GM21529 (cell line): ENCODE results near the gene CPNE2.
A peak's percentile ranks its signal among the peaks of the same experiment; 100 is the strongest.
"Not testable (repeated sequence)": the region's sequence is repeated elsewhere in the genome, so short reads cannot be mapped to it uniquely, and the experiment has no call there.

Experiments used
- ATAC-seq: cut with Tn5 transposase; IDR thresholded peaks from one replicate; pipeline ENCODE4 v1.9.1; 2021; ENCODE audit not compliant: unreplicated experiment

CPNE2 gene

DNA sequence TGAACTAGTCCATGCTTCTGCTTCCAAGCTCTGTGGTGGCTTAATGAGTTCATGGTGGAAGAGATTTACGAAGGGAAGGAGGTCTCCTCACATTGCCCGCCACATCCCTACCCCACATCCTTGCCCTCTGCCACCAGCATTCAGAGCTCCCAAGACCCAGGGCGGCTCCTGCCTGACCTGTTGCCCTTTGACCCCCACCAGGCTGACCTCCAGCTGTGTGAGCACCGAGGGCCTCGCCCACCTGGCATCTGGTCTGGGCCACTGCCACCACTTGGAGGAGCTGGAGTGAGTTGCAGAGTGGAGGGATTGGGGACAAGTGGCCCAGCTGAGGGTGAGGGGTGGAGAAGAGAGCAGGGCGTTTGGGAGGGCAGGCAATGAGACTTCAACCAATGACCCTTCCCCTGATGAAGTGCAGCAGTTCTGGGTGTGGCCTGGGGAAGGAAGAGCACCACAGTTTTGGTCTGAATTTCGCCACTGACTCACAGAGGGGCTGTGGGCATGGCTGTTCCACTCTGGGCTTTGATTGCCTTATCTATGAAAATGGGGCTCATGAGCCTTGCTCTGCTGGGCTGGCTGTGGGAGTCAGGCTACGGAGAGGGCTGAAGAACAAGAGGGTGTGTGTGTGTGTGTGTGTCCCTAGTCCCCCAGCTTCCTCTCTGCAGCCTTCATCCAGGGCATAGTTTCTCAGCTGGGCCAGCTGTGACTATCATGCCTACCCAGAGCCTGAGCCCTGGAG is 22.6 kb upstream of the CPNE2 start:
- no peak for ATAC-seq

- no peak for ATAC-seq
Observed at GRCh38 chr16:57070424-57070823, 22.0 kb upstream of the CPNE2 start.

- ATAC-seq = not testable (repeated sequence)
Observed at GRCh38 chr16:57071081-57071732, 21.2 kb upstream of the CPNE2 start.

GRCh38 chr16:57071831-57072582 is 20.4 kb upstream of the CPNE2 start:
- no peak for ATAC-seq

- ATAC-seq = no peak
Observed at GRCh38 chr16:57072616-57073275, 19.6 kb upstream of the CPNE2 start.

DNA sequence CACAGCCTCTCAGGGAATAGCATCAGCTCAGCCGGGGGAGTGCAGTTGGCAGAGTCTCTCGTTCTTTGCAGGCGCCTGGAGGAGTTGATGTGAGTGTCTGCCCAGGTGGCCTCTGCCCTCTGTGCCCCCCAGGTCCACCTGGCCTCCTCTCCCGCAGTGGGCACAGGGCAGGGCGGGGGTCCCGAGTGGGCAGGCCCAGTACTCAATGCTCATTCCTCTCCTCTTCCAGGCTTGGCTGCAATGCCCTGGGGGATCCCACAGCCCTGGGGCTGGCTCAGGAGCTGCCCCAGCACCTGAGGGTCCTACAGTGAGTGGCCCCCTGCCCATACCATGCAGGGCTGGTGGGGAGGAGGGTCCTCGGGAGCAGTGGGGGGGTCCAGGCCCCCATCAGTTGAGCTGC is 14.7 kb upstream of the CPNE2 start:
- no peak for ATAC-seq

GRCh38 chr16:57081744-57082143 is 10.6 kb upstream of the CPNE2 start:
- no peak for ATAC-seq

- ATAC-seq = no peak
Observed at GRCh38 chr16:57082664-57083063, 9.7 kb upstream of the CPNE2 start.

GRCh38 chr16:57083485-57084126 is 8.8 kb upstream of the CPNE2 start:
- ATAC-seq = no peak

DNA sequence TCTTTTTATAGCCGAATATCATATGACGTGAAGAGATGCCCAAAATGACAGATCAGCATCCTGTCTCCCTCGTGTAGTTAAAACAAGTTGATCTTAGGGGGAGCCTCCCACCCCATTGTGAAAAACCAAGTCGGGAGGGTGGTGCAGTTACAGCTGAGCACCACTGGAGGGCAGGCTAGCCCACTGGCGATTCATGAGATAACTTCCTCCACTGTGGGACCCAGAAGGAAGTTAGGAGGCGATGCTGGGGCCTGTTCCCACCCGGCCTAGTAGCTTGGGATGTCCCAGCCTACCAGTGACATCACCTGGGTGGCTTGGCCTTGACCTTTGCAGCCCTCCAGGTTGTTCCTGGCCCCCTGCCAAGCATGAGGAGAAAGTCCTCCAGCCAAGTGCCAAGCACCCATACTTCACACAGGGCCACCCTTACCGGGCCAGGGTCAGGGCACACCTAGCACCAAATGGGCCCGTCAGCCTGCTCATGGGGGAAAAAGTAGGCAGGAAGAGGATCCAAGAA is 8.1 kb upstream of the CPNE2 start:
- peak; percentile 69 for ATAC-seq

DNA sequence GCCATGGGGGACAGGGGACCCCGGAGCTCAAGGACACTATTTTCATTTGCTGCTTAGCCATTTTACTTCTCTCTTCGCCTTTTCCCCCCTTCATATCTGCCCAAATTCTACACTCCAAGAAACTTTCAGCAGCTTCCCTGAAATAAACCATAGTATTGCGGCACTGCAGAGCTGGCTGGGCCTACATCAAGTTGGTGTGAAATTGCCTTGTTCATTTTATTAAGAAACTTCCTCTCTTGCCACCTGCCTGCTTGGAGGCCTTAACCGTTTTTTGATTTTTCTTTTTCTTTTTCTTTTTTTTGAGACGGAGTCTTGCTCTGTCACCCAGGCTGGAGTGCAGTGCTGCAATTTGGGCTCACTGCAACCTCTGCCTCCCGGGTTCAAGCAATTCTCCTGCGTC is 7.4 kb upstream of the CPNE2 start:
- no peak for ATAC-seq

GRCh38 chr16:57087003-57087402 is 5.4 kb upstream of the CPNE2 start:
- no peak for ATAC-seq

DNA sequence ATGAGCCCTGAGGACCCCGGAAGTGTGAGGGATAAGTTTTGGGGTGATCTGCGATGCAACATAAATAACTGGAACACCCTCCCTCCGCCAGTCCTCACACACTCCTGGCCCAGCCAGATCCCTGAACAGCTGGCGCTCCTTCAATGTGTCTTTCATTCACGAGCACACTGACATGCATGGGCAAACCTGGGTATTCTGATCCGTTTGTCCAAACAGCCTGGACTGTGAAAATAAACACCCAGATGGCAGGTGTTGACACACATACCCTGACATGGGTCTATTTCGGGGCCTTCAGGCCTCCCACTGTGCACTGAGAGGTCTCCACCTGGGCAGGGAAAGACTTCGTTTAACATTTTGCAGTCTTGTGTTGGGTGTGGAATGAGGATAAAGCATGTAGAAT is 3.0 kb upstream of the CPNE2 start:
- no peak for ATAC-seq

- ATAC-seq = no peak
Observed at GRCh38 chr16:57091200-57091974, 996 bp upstream of the CPNE2 start.

DNA sequence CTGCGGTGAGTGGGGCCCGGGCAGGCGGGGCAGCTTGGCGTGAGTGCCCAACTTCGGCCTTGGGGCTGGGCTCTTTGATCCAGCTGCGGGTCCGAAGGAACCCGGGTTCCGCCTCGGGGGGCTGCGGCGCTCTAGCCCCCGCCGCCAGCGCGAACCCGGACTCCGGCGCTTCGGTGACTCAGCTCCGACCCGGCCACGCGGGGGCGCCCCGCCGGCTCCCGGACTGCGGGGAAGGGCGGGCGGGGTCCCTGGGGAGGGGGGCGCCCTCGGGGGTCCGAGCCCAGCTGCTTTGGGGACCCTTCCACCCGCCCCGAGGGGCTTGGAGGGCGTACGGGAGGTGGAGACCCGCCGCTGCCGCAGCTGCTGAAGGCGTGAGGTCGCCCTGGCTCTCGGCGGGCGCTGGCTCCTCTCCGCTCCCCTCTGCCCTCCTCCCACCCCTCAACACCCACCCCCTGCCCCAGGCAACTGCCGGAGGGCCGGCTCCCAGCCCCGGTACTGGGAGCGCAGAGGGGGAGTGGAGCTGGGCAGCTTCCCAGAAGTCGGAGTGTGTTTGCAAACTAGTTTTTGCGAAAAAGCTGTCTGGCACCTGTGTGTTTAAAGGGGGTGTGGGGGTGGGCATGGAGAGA is 516 bp downstream of the CPNE2 start:
- peak; percentile 39 for ATAC-seq

GRCh38 chr16:57093666-57094564 is 1.5 kb downstream of the CPNE2 start:
- ATAC-seq = no peak

- ATAC-seq = no peak
Observed at GRCh38 chr16:57094911-57095310, 2.5 kb downstream of the CPNE2 start.

DNA sequence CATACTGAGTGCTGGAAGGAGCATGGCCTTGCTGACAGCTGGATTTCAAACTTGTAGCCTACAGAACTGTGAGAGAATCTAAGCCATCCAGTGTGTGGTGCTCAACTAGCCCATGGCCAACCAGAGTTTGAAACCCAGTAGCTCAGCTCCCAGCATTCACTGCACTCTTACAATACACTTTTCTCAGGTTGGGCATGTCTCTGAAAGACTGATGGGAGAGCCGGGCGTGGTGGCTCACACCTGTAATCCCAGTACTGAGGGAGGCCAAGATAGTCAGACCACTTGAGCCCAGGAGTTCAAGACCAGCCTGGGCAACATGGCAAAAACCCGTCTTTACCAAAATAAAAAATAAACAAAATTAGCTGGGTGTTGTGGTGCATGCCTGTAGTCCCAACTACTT is 3.8 kb downstream of the CPNE2 start:
- ATAC-seq = no peak

DNA sequence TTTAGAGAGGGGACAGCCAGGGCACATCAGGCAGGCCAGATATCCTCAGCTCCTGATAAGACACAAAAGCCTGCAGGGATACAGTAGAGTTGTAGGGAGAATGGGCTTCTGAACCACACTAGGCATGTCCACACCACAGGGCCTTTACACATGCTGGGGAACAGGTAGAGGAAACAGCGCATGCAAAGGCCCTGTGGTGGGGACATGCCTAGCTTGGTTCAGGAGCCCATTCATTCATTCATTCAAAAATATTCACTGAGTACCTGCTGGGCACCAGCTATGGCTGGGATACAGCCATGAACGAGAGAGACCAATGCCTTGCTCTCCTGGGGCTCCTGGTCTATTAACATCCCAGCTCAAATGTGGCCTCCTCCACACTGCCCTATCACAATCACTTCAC is 4.4 kb downstream of the CPNE2 start:
- ATAC-seq = no peak
